ENCODE measurements around the gene MAP9.

DNA sequence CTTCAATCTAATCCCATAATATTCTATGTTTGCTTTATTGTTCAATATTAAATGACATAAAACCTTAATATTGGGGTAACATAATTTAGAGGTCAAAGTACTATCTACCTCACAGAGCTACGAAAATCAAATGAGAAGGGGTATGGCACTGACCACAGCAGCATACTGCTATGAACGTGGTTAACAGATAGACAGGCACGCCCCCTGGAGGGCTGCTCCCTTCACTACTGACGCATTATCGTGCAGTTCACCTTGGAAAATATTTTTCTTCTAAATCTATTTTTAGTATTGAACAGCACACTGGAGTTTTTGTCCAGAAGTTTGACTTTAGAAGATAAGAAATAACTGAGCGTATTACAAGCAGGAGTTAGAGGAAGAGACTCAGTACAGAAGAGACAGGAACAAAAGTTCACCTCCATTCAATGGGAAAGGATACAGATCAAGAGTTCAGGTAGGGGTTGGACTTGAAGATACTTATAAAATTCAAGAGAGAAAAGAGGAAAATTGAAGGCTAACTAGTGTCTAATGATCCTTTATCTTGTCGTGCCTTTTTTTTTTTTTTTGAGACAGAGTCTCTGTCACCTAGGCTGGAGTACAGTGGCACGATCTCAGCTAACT lies 22.7 kb downstream of the MAP9 start:
- TF ChIP-seq, protein P1, sequence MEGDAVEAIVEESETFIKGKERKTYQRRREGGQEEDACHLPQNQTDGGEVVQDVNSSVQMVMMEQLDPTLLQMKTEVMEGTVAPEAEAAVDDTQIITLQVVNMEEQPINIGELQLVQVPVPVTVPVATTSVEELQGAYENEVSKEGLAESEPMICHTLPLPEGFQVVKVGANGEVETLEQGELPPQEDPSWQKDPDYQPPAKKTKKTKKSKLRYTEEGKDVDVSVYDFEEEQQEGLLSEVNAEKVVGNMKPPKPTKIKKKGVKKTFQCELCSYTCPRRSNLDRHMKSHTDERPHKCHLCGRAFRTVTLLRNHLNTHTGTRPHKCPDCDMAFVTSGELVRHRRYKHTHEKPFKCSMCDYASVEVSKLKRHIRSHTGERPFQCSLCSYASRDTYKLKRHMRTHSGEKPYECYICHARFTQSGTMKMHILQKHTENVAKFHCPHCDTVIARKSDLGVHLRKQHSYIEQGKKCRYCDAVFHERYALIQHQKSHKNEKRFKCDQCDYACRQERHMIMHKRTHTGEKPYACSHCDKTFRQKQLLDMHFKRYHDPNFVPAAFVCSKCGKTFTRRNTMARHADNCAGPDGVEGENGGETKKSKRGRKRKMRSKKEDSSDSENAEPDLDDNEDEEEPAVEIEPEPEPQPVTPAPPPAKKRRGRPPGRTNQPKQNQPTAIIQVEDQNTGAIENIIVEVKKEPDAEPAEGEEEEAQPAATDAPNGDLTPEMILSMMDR (IDR thresholded peaks at IDR 0.05 in 8 of 11, conservative IDR thresholded peaks at IDR 0.05 in 3 of 11), result peak in 10 of 11 experiments; percentile 24 to 68 (median 56)
- TF ChIP-seq POLR2A (IDR thresholded peaks at IDR 0.05) (no peak), POLR2AphosphoS5 (IDR thresholded peaks at IDR 0.05) (no peak)
